Liver (tissue), 3 donors: ENCODE results near the gene AKR1C8.

Experiments
- CTCF ChIP-seq: fragments of 150-350 bp; IDR thresholded peaks from 2 replicates; pipeline ENCODE4 v1.5.1; 2017; ENCODE audit warnings: improper control_type of control experiment, low read depth, low read length; ENCODE audit not compliant: missing input control
- GABPA ChIP-seq, 2 donors: IDR thresholded peaks in 1 of 2; conservative IDR thresholded peaks in 1 of 2; 2 replicates each; pipeline ENCODE4 v1.6.1; 2016; ENCODE audit warnings: antibody characterized with exemption in 2 of 2, mild to moderate bottlenecking in 1 of 2, moderate library complexity in 1 of 2
- HNF4A ChIP-seq, 2 donors: conservative IDR thresholded peaks; 2 replicates each; pipeline ENCODE4 v1.6.1; 2016; ENCODE audit warnings: antibody characterized with exemption in 2 of 2, mild to moderate bottlenecking in 2 of 2
- JUND ChIP-seq, 2 donors: IDR thresholded peaks; 2 replicates each; pipeline ENCODE4 v1.6.1; 2016; ENCODE audit warnings: antibody characterized with exemption in 2 of 2
- MAX ChIP-seq: IDR thresholded peaks from 2 replicates; pipeline ENCODE4 v1.6.1; 2016; ENCODE audit warnings: antibody characterized with exemption
- RAD21 ChIP-seq, 2 donors: IDR thresholded peaks; 2 replicates each; pipeline ENCODE4 v1.6.1; 2016; ENCODE audit warnings: antibody characterized with exemption in 2 of 2, mild to moderate bottlenecking in 2 of 2
- REST ChIP-seq: IDR thresholded peaks from 2 replicates; pipeline ENCODE4 v1.6.1; 2016; ENCODE audit warnings: antibody characterized with exemption, mild to moderate bottlenecking
- RXRA ChIP-seq, 2 donors: IDR thresholded peaks; 2 replicates each; pipeline ENCODE4 v1.6.1; 2017 to 2018; ENCODE audit warnings: antibody characterized with exemption in 2 of 2, mild to moderate bottlenecking in 1 of 2
- ZBTB33 ChIP-seq: IDR thresholded peaks from 2 replicates; pipeline ENCODE4 v1.6.1; 2016; ENCODE audit warnings: antibody characterized with exemption
- donor health status: healthy.
- donor health status: healthy.

GRCh38 chr10:5159126-5159525, 25.8 kb downstream of the AKR1C8 start:
- TF ChIP-seq CTCF (no peak), JUND (IDR thresholded peaks at IDR 0.05) (no peak), RXRA (IDR thresholded peaks at IDR 0.05) (no peak), REST (no peak), RAD21 (IDR thresholded peaks at IDR 0.05) (no peak), GABPA (IDR thresholded peaks at IDR 0.05 in 1 of 2, conservative IDR thresholded peaks at IDR 0.05 in 1 of 2) (no peak), MAX (no peak), HNF4A (conservative IDR thresholded peaks at IDR 0.05) (no peak), ZBTB33 (no peak)
